Gastrocnemius medialis (tissue), 4 donors: Measurements from ENCODE around the gene ARL15. TPM values are rescaled to one million over a fixed set of nuclear protein-coding genes. Genes with fewer than 3 reads are reported as not detected.

Experiments
- ATAC-seq, 2 donors: fragments of 150-250 bp; one replicate each; pipeline ENCODE4 v1.9.1; 2016
- DNase-seq, 2 donors: peaks; one replicate each; pipeline ENCODE4 v3.0.0-alpha.2; 2019
- H3K27ac ChIP-seq, 4 donors: fragments of 200-600 bp; sonication (generic); 1 replicate in 1 of 4; 2 replicates in 3 of 4; pipeline ENCODE4 v1.5.1; 2016 to 2018; ENCODE audit warnings: mild to moderate bottlenecking in 2 of 4, moderate library complexity in 1 of 4
- H3K27me3 ChIP-seq, 3 donors: fragments of 200-600 bp; sonication (generic) in 2 of 3; 1 replicate in 1 of 3; 2 replicates in 2 of 3; pipeline versions ENCODE4 v1.5.1 to v1.6.0; 2016 to 2019; ENCODE audit warnings: mild to moderate bottlenecking in 1 of 3, moderate library complexity in 1 of 3
- H3K36me3 ChIP-seq, 2 donors: fragments of 200-600 bp; sonication (generic) in 1 of 2; one replicate each; pipeline ENCODE4 v1.5.1; 2017 to 2018
- H3K4me1 ChIP-seq, 2 donors: fragments of 200-600 bp; sonication (generic) in 1 of 2; one replicate each; pipeline ENCODE4 v1.5.1; 2016 to 2017; ENCODE audit warnings: mild to moderate bottlenecking in 2 of 2
- H3K4me3 ChIP-seq, 4 donors: fragments of 200-600 bp; sonication (generic) in 3 of 4; 1 replicate in 1 of 4; 2 replicates in 3 of 4; pipeline ENCODE4 v1.5.1; 2016 to 2019; ENCODE audit warnings: mild to moderate bottlenecking in 2 of 4
- H3K9me3 ChIP-seq, 3 donors: fragments of 200-600 bp; sonication (generic) in 2 of 3; 1 replicate in 1 of 3; 2 replicates in 2 of 3; pipeline ENCODE4 v1.5.1; 2016 to 2019
- POLR2A ChIP-seq, 2 donors: fragments of 450-650 bp; IDR thresholded peaks; one replicate each; pipeline ENCODE4 v1.6.1; 2017; ENCODE audit warnings: antibody characterized with exemption in 2 of 2, mild to moderate bottlenecking in 2 of 2, moderate library complexity in 2 of 2
- in situ Hi-C, 4 donors: fragments of 200-750 bp; cut with MboI; loops; one replicate each; pipeline versions ENCODE4 v1.15.0 to v1.8.0; 2017; ENCODE audit warnings: low sequenced_read_pairs in 4 of 4
- intact Hi-C: fragments of 100-400 bp; cut with DNase I; formaldehyde crosslinking; loops from one replicate; pipeline ENCODE4 v1.15.1; 2023; ENCODE audit warnings: low total_unique reads
- total RNA-seq, 4 donors: library from RNA; depleted of rRNA; stranded (reverse); fragments of >200 nt; gene quantifications; one replicate each; pipeline versions ENCODE4 v1.1.0 to v1.2.3, GENCODE V29; 2016
- TF ChIP-seq, protein P1 (sequence below), 5 experiments: fragments of 450-650 bp in 3 of 5; fragments of 200-600 bp in 2 of 5; sonication (generic) in 2 of 5; IDR thresholded peaks in 4 of 5; conservative IDR thresholded peaks in 1 of 5; 1 replicate in 4 of 5; 2 replicates in 1 of 5; pipeline ENCODE4 v1.5.1; 2016 to 2019; ENCODE audit warnings: antibody characterized with exemption in 5 of 5, mild to moderate bottlenecking in 3 of 5, moderate library complexity in 3 of 5

The ARL15 gene
- total RNA-seq, 4 donors from 2014 or later = 1.7 to 5.5 (median 3.2) TPM

DNA sequence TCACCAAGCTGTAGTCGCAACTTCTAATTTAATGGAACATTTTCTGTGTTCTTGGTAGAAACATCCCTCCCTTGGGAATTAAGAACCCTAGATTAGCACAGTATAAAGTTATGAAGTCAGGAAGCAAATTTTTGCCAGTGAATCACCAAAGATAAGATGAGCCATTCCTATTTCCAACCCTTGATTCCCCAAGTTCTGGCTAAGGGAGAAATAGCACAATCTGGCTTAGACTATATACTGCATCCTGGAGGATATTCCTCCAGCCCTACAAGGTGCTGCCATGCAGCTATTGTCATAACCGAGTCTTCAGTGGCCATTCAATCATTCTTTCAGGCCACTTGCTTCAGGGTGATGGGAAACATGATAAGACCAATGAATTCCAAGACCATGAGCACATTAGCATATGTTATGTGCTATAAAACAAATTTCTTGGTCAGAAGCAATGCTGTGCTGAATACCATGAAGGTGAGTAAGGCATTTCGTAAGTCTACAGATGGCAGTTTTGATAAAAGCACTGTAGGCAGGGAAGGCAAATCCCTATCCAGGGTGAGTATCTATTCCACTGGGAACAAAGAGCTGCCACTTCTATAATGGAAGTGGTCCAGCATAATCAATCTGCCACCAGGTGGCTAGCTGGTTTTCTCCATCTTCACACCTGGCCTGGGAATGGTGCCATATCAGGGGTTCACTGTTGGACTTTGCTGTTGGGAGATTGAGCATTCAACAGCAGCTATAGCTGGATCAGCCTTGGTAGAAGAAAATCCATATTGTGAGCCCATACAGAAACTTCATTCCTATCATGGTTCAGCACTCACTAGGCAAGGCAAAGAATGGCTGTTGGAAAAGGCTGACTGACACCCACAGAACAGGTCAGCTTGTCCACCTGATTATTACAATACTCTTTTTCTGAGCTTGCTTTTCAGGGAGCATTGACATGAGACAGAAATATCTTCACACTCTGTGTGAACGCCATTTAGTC is 19.6 kb upstream of the ARL15 start:
- Histone ChIP-seq H3K4me1 (no peaks in the 10 kb centered on the region), H3K27me3 (no peaks in the 10 kb centered on the region), H3K9me3 (no peaks in the 10 kb centered on the region), H3K36me3 (no peaks in the 10 kb centered on the region), H3K4me3 (no peak overlapping the region), H3K27ac (no peak overlapping the region)
- TF ChIP-seq, protein P1, sequence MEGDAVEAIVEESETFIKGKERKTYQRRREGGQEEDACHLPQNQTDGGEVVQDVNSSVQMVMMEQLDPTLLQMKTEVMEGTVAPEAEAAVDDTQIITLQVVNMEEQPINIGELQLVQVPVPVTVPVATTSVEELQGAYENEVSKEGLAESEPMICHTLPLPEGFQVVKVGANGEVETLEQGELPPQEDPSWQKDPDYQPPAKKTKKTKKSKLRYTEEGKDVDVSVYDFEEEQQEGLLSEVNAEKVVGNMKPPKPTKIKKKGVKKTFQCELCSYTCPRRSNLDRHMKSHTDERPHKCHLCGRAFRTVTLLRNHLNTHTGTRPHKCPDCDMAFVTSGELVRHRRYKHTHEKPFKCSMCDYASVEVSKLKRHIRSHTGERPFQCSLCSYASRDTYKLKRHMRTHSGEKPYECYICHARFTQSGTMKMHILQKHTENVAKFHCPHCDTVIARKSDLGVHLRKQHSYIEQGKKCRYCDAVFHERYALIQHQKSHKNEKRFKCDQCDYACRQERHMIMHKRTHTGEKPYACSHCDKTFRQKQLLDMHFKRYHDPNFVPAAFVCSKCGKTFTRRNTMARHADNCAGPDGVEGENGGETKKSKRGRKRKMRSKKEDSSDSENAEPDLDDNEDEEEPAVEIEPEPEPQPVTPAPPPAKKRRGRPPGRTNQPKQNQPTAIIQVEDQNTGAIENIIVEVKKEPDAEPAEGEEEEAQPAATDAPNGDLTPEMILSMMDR (IDR thresholded peaks at IDR 0.05 in 4 of 5, conservative IDR thresholded peaks at IDR 0.05 in 1 of 5) = no peak
- TF ChIP-seq POLR2A (IDR thresholded peaks at IDR 0.05) = no peak
- ATAC-seq = no peak
- in situ Hi-C loops = no loop called here
- intact Hi-C loops = no loop called here
- DNase-seq = no peak

DNA sequence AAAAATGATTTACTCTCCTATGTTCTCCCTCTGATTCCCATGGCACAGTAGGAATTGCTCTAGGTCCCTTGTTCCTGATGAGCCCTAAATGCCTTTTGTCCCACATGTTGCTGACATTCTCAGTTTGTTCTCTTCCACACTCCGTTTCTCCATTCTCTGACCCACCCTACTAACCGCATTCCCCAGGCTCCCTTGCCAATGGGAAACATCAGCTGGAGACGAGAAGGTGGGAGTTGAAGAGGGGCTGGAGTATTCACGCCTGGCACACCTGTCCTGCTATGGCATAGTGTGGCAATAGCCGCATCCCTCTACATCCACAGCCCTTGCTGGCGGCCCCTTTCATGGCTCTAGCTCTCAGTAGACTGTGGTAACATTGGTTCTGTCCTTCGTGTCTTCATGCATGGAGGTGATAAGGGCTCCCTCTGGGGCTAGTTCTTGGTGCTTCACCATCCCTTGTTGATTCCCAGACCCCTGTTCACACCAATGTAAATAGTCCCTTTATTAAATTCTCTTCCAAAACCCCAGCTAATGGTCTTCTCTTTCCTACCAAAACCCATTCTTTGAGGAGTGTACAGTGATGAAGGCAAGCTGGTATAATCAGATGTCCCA is 16.4 kb upstream of the ARL15 start:
- intact Hi-C loops = no loop called here

DNA sequence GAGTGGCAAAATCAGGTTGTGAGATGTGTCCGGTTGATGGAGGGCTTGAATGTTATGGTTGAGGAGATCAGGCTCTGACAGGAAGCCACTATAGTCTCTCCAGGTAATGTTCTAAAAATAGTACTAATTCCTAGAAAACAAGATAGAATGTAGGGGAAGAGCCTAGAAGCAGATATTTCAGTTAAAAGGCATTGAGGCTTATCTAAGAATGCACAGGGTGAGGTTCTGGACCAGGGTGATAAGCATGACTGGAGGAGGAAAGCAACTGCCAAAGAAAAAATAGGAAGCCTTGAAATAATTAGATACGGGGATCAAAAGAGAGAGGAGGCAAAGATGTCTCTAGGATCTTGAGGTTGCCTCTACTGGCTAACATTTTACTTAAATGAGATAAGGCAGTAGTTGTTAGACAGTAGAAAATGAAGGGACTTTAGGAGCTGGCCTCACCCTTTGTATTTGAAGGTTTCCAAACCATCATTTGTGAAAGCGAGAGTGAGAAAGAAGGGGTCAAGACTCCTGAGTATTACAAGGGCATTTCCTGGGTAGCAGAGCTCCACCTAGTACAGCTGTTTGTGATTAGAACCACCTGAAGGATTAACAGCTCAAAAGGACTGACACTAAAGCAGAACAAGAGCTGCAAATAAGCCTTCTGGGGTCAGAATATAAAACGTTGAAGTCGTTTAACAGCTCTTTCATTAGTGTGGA is 15.4 kb upstream of the ARL15 start:
- intact Hi-C loops (no loop called here), in situ Hi-C loops (no loop called here)
- ATAC-seq (no peak), DNase-seq (no peak)
- no peak overlapping the region for H3K27ac ChIP-seq
- H3K4me1 ChIP-seq = no peaks in the 10 kb centered on the region
- no peaks in the 10 kb centered on the region for H3K9me3 ChIP-seq
- TF ChIP-seq, protein P1 (IDR thresholded peaks at IDR 0.05 in 4 of 5, conservative IDR thresholded peaks at IDR 0.05 in 1 of 5) = no peak
- TF ChIP-seq POLR2A (IDR thresholded peaks at IDR 0.05) = no peak
- no peaks in the 10 kb centered on the region for H3K27me3 ChIP-seq
- H3K36me3 ChIP-seq = no peaks in the 10 kb centered on the region
- H3K4me3 ChIP-seq = no peak overlapping the region

More for the DNA sequence above, 16.4 kb upstream of the ARL15 start:
- Histone ChIP-seq H3K36me3 (no peaks in the 10 kb centered on the region), H3K9me3 (no peaks in the 10 kb centered on the region), H3K27ac (no peak overlapping the region), H3K4me1 (no peaks in the 10 kb centered on the region), H3K27me3 (no peaks in the 10 kb centered on the region), H3K4me3 (no peak overlapping the region)
- TF ChIP-seq, protein P1 (IDR thresholded peaks at IDR 0.05 in 4 of 5, conservative IDR thresholded peaks at IDR 0.05 in 1 of 5) = no peak
- no peak for TF ChIP-seq POLR2A (IDR thresholded peaks at IDR 0.05)
- DNase-seq = no peak
- no peak for ATAC-seq
- in situ Hi-C loops = no loop called here

DNA sequence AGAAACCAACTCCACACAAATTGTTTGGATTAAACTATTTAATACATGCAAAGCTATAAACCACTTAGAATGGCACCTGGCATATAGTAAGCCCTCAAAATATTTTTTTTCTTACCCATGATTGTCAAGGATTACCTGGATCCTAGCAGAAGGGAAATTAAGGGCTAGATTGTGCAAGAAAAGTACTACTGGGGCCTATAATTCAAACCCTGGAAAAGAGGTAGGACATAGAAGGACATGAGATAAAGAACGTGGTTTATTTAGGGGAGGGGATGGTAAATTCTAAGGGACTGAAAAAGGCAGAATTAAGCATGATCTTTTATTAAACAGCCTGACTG is 14.9 kb upstream of the ARL15 start:
- ATAC-seq (no peak), DNase-seq (no peak)
- H3K9me3 ChIP-seq = no peaks in the 10 kb centered on the region
- in situ Hi-C loops (no loop called here), intact Hi-C loops (no loop called here)
- no peak overlapping the region for H3K4me3 ChIP-seq
- no peaks in the 10 kb centered on the region for H3K27me3 ChIP-seq
- TF ChIP-seq POLR2A (IDR thresholded peaks at IDR 0.05) = no peak
- TF ChIP-seq, protein P1 (IDR thresholded peaks at IDR 0.05 in 4 of 5, conservative IDR thresholded peaks at IDR 0.05 in 1 of 5) = no peak
- H3K36me3 ChIP-seq = no peaks in the 10 kb centered on the region
- no peaks in the 10 kb centered on the region for H3K4me1 ChIP-seq
- H3K27ac ChIP-seq = no peak overlapping the region
